MM.1S (cell line): Measurements from ENCODE around the gene INPP5F.

Source experiments
- DNase-seq: peaks from one replicate; pipeline ENCODE4 v3.0.0-alpha.2; 2015
- H2AFZ ChIP-seq: fragments of 300-600 bp; sonication (generic); 2 replicates; pipeline ENCODE4 v1.6.0; 2016; ENCODE audit warnings: antibody characterized with exemption, low read length
- H3F3A ChIP-seq: fragments of 300-600 bp; sonication (generic); 2 replicates; pipeline ENCODE4 v1.6.1; 2016; ENCODE audit warnings: mild to moderate bottlenecking, antibody characterized with exemption, low read length, moderate library complexity, mixed read lengths; ENCODE audit not compliant: insufficient read depth
- H3K27ac ChIP-seq: fragments of 300-600 bp; sonication (generic); 2 replicates; pipeline ENCODE4 v1.5.1; 2016; ENCODE audit warnings: mild to moderate bottlenecking, low read length
- H3K27me3 ChIP-seq: fragments of 300-600 bp; sonication (generic); replicated peaks from 2 replicates; pipeline ENCODE4 v1.6.0; 2016; ENCODE audit warnings: low read length; ENCODE audit not compliant: insufficient read depth
- H3K36me3 ChIP-seq: fragments of 300-600 bp; sonication (generic); replicated peaks from 2 replicates; pipeline ENCODE4 v1.6.1; 2016; ENCODE audit warnings: mild to moderate bottlenecking, low read length, mixed read lengths; ENCODE audit not compliant: insufficient read depth
- H3K4me1 ChIP-seq: fragments of 300-600 bp; sonication (generic); 2 replicates; pipeline ENCODE4 v1.6.1; 2016; ENCODE audit warnings: low read length, mixed read lengths
- H3K4me2 ChIP-seq: fragments of 300-600 bp; sonication (generic); 2 replicates; pipeline ENCODE4 v1.6.0; 2016; ENCODE audit warnings: low read depth, low read length
- H3K4me3 ChIP-seq: fragments of 300-600 bp; sonication (generic); 2 replicates; pipeline ENCODE4 v1.5.1; 2016; ENCODE audit warnings: low read length, mixed read lengths
- H3K79me2 ChIP-seq: fragments of 300-600 bp; sonication (generic); 2 replicates; pipeline ENCODE4 v1.6.1; 2016; ENCODE audit warnings: mixed run types, low read length, mixed read lengths
- H3K9ac ChIP-seq: fragments of 300-600 bp; sonication (generic); 2 replicates; pipeline ENCODE4 v1.6.1; 2016; ENCODE audit warnings: low read length, mixed read lengths
- H3K9me2 ChIP-seq: fragments of 300-600 bp; sonication (generic); replicated peaks from 2 replicates; pipeline ENCODE4 v1.6.1; 2016; ENCODE audit warnings: mild to moderate bottlenecking, low read length, mixed read lengths; ENCODE audit not compliant: insufficient read depth
- H3K9me3 ChIP-seq: fragments of 300-600 bp; sonication (generic); replicated peaks from 2 replicates; pipeline ENCODE4 v1.6.1; 2016; ENCODE audit warnings: mild to moderate bottlenecking, low read length, mixed read lengths; ENCODE audit not compliant: insufficient read depth
- H4K20me1 ChIP-seq: fragments of 300-600 bp; sonication (generic); 2 replicates; pipeline ENCODE4 v1.6.1; 2016; ENCODE audit warnings: mild to moderate bottlenecking, low read length, moderate library complexity, mixed read lengths; ENCODE audit not compliant: insufficient read depth
- CTCF ChIP-seq: fragments of 300-600 bp; sonication (generic); IDR thresholded peaks from 2 replicates; pipeline ENCODE4 v1.5.1; 2016; ENCODE audit warnings: antibody characterized with exemption, low read length, mixed read lengths
- EZH2 ChIP-seq: fragments of 300-600 bp; sonication (generic); optimal IDR thresholded peaks from 2 replicates; pipeline ENCODE3; 2017; ENCODE audit warnings: low read depth, mild to moderate bottlenecking, antibody characterized with exemption, low read length, mixed read lengths
- EZH2phosphoT487 ChIP-seq: fragments of 300-600 bp; sonication (generic); IDR thresholded peaks from 2 replicates; pipeline ENCODE4 v1.6.1; 2018; ENCODE audit warnings: antibody characterized with exemption, low read length

INPP5F gene

GRCh38 chr10:119778776-119779445 lies 53.1 kb downstream of the INPP5F start:
- no peak overlapping the region for H3K4me3 ChIP-seq
- H3K36me3 ChIP-seq: no peaks in the 10 kb centered on the region
- H3F3A ChIP-seq: no peaks in the 10 kb centered on the region
- no peak overlapping the region for H2AFZ ChIP-seq
- no peaks in the 10 kb centered on the region for H3K9me3 ChIP-seq
- H3K27ac ChIP-seq: no peak overlapping the region
- DNase-seq: no peak
- no peaks in the 10 kb centered on the region for H3K27me3 ChIP-seq
- H4K20me1 ChIP-seq: no peaks in the 10 kb centered on the region
- H3K4me2 ChIP-seq: no peak overlapping the region
- no peak for TF ChIP-seq EZH2phosphoT487
- TF ChIP-seq CTCF: no peak
- no peak for TF ChIP-seq EZH2
- no peak overlapping the region for H3K9ac ChIP-seq
- H3K9me2 ChIP-seq: no peaks in the 10 kb centered on the region
- no peaks in the 10 kb centered on the region for H3K4me1 ChIP-seq
- H3K79me2 ChIP-seq: no peaks in the 10 kb centered on the region

DNA sequence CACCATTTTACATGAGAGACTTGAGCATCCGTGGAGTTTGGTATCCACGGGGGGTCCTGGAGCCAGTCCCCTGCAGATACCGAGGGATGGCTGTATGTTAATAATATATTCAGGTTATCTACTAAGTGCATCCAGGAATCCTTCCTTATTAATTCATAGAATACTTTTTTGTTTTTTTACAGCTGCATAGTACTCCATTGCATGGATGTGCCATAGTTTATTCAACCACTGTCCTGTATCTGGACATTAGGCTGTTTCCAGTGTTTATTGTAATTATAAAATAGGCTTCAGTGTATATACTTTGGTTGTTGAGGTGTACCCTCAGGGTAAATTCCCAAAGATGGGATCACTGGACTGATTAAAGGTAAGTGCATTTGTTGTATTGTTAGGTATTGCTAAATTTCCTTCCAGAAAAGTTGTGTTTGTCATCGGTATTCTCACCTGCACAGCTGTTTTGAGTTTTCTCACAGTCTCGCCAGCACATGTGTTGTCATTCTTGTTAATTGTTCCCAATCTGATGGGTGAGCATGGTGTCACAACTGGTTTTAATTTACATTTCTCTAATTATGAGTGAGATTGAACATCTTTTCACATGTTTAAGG lies 55.1 kb downstream of the INPP5F start:
- Histone ChIP-seq H4K20me1 (no peaks in the 10 kb centered on the region), H3K27ac (no peak overlapping the region), H3K4me1 (no peaks in the 10 kb centered on the region), H3K9me2 (no peaks in the 10 kb centered on the region), H3K36me3 (no peaks in the 10 kb centered on the region), H3K9ac (no peak overlapping the region), H3F3A (no peaks in the 10 kb centered on the region), H3K9me3 (no peaks in the 10 kb centered on the region), H3K79me2 (no peaks in the 10 kb centered on the region), H3K4me2 (no peak overlapping the region), H2AFZ (no peak overlapping the region), H3K27me3 (no peaks in the 10 kb centered on the region), H3K4me3 (no peak overlapping the region)
- TF ChIP-seq EZH2 (no peak), EZH2phosphoT487 (no peak), CTCF (no peak)
- no peak for DNase-seq

- Histone ChIP-seq H3K9ac (no peak overlapping the region), H2AFZ (no peak overlapping the region), H3F3A (no peaks in the 10 kb centered on the region), H3K79me2 (no peaks in the 10 kb centered on the region), H4K20me1 (no peaks in the 10 kb centered on the region), H3K27me3 (no peaks in the 10 kb centered on the region), H3K36me3 (no peaks in the 10 kb centered on the region), H3K4me2 (no peak overlapping the region), H3K4me3 (no peak overlapping the region), H3K4me1 (no peaks in the 10 kb centered on the region), H3K9me3 (no peaks in the 10 kb centered on the region), H3K9me2 (no peaks in the 10 kb centered on the region), H3K27ac (no peak overlapping the region)
- DNase-seq: no peak
- no peak for TF ChIP-seq EZH2phosphoT487
- no peak for TF ChIP-seq CTCF
- TF ChIP-seq EZH2: no peak
Observed at GRCh38 chr10:119781498-119781897, 55.6 kb downstream of the INPP5F start.
